Stimulated activated CD4-positive, alpha-beta T cell treated with anti-CD3 and anti-CD28 coated beads, Interleukin-12 subunit alpha, Interleukin-12 subunit beta, amount 100 ng/mL, for 48 hours (primary cell): Measurements from ENCODE around the gene MT1X.
"Not testable (repeated sequence)": the region's sequence is repeated elsewhere in the genome, so short reads cannot be mapped to it uniquely, and the experiment has no call there.

ENCODE experiments used
- DNase-seq, 3 donors: peaks; one replicate each; pipeline ENCODE4 v3.0.0-alpha.2; 2020; ENCODE audit warnings: low read depth in 2 of 3, low spot score in 1 of 3

MT1X gene

DNA sequence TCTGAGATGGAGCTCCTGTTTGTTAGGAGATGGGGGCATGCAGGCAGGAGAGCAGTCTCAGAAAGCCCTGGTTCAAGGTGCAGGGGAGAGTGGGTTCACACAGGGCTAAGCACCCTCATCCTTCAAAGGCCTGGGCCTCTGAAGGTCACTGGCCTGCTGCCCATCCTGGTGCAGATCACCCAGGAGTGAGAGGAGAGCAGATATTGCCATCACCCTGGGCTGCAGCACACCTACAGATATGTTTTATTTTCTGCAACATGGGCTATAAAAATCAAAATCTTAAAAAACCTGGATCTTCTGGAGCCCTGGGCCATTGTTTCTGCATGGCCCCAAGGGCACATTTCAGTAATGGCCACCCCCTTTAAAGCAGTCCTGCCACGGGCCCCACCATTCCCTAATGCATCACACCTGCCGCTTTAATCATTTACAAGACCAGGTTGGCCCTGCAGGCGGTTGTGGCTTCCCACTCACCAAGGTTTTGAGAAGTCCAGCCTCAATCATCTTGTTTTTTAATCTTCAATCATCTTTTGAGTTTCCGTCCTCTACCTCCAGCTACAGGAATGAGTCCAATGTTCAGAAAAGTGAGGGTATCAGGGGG is 27.3 kb downstream of the MT1X start:
- DNase-seq, result no peak

- DNase-seq, result no peak
Observed at GRCh38 chr16:56710181-56710737, 28.0 kb downstream of the MT1X start.

DNA sequence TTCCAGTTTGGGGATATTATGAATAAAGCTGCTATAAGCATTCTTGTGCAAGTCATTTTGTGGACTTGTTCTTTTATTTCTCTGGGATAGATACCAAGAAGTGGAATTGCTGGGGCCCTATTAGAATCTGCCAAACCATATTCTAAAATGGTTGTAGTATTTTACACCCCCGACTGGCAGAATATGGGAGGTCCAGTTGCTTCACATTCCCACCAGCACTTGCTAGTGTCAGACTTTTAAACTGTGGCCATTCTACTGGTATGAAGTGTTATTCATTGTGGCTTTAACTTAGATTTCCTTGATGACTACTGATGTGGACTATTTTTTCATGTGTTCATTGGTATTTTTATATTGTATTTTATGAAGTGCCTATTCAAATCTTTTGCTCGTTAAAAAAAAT is 29.6 kb downstream of the MT1X start:
- no peak for DNase-seq

DNA sequence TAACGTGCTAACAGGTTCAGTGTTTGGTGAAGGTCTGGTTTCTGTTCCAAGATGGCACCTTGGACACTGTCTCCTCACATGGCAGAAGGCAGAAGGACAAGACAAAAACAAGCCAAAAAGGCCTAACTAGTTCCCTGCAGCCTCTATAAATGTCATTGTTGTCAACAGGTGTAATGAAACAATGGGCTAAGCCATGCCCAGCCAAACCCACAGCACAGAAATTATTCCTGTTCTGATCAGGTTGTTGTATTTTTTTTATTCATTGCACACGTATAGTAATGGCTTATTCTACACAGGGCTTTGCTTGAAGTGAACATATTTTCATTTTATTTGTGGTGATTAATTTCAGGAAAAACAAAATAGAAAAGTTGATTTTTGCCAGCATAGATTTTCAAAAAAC is 31.5 kb downstream of the MT1X start:
- DNase-seq, result no peak

- DNase-seq, result no peak
Observed at GRCh38 chr16:56715126-56715525, 32.9 kb downstream of the MT1X start.

- DNase-seq, result no peak
Observed at GRCh38 chr16:56716761-56717160, 34.5 kb downstream of the MT1X start.

DNA sequence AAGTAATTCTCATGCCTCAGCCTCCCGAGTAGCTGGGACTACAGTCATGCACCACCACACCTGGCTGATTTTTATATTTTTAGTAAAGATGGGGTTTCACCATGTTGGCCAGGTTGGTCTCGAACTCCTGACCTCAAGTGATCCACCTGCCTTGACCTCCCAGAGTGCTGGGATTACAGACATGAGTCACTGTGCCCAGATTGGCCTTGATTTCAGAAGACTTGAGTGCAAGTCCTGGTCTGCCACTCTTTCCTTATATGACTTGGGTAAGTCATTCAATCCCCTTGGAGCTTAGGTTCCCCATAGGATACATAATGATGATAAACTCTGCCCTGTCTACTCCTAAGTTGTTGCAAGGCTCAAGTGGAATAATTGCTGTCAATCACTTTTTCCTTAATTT is 35.3 kb downstream of the MT1X start:
- DNase-seq, result not testable (repeated sequence)

GRCh38 chr16:56722200-56722842 is 40.1 kb downstream of the MT1X start:
- no peak for DNase-seq

- no peak for DNase-seq
Observed at GRCh38 chr16:56724191-56724590, 41.9 kb downstream of the MT1X start.

DNA sequence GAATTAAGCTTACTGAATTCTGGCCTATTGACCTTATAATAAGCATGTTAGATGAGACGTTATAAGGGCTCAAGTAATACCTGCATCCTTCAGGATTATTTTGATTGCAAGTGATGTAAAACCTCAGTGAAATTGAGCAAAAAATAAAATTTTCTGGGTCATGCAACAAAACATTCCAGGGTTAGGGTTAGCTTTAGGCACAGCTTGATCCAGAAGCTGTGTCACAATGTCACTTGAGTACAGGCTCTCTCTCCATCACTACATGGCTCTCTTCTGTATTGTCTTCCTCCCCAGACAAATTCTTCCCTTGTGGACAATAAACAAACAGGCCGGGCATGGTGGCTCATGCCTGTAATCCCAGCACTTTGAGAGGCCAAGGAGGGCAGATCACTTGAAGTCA is 44.0 kb downstream of the MT1X start:
- no peak for DNase-seq

DNA sequence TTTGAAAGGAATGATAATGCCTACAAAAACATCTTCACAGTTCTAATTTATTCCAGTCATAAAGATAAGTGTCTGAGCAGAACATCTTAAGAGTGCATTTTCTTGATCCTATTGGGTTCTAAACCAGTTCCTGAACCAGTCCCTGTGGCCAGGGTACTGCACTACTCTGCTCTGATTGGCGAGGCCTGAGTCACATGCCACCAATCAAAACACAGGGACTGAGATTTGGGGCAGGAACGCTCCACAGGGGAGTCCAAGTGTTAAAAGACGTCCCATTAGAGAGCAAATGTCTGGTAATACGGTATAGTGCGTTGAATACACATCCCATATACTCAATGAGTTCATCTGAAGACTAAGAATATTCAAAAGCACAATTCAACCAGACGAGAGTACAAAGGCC is 44.7 kb downstream of the MT1X start:
- DNase-seq, result no peak

GRCh38 chr16:56728027-56728426 is 45.8 kb downstream of the MT1X start:
- DNase-seq, result no peak

- no peak for DNase-seq
Observed at GRCh38 chr16:56728980-56729734, 46.9 kb downstream of the MT1X start.

GRCh38 chr16:56729735-56730662 is 47.7 kb downstream of the MT1X start, which contains the start of gene NUP93:
Gene NUP93 (plus strand): TSS chr16:56730129. CDS start chr16:56748248, 18,119 bp downstream.
- DNase-seq, result peak; percentile 73 to 88 (median 80)

GRCh38 chr16:56732366-56732765 is 50.1 kb downstream of the MT1X start:
- no peak for DNase-seq

- no peak for DNase-seq
Observed at GRCh38 chr16:56732832-56733231, 50.6 kb downstream of the MT1X start.
